Osteoblast (primary cell): Measurements from ENCODE around the gene SEH1L. TPM values are rescaled to one million over a fixed set of nuclear protein-coding genes. Genes with fewer than 3 reads are reported as not detected.

Experiments
- DNase-seq: peaks from one replicate; pipeline ENCODE4 v3.0.0; 2011; ENCODE audit warnings: low spot score, mixed read lengths; ENCODE audit not compliant: insufficient read length; ENCODE audit errors: missing footprints
- H2AFZ ChIP-seq: 2 replicates; pipeline ENCODE4 v1.6.0; 2011; ENCODE audit warnings: mild to moderate bottlenecking, low read length
- H3K27ac ChIP-seq: 2 replicates; pipeline ENCODE4 v1.5.1; 2011; ENCODE audit warnings: mild to moderate bottlenecking, low read depth, low read length, moderate library complexity
- H3K27me3 ChIP-seq: 2 replicates; pipeline ENCODE4 v1.6.0; 2012; ENCODE audit warnings: mild to moderate bottlenecking, control low read depth, inconsistent platforms, low read length, moderate library complexity; ENCODE audit not compliant: insufficient read depth
- H3K36me3 ChIP-seq: 2 replicates; pipeline ENCODE4 v1.5.1; 2011; ENCODE audit warnings: mild to moderate bottlenecking, low read length, control low read depth, moderate library complexity; ENCODE audit not compliant: insufficient read depth
- H3K4me1 ChIP-seq: 2 replicates; pipeline ENCODE4 v1.5.1; 2011; ENCODE audit warnings: mild to moderate bottlenecking, low read length, control low read depth, moderate library complexity; ENCODE audit not compliant: insufficient read depth
- H3K4me2 ChIP-seq: 2 replicates; pipeline ENCODE4 v1.6.0; 2011; ENCODE audit warnings: mild to moderate bottlenecking, low read length; ENCODE audit not compliant: insufficient read depth
- H3K4me3 ChIP-seq: fragments of 200-600 bp; sonication (generic); 3 replicates; pipeline ENCODE4 v1.5.1; 2012; ENCODE audit warnings: mild to moderate bottlenecking, low read length, inconsistent platforms; ENCODE audit not compliant: insufficient read depth
- H3K79me2 ChIP-seq: 2 replicates; pipeline ENCODE4 v1.6.0; 2012; ENCODE audit warnings: mild to moderate bottlenecking, low read length, control low read depth, inconsistent platforms; ENCODE audit not compliant: insufficient read depth
- H3K9me3 ChIP-seq: 2 replicates; pipeline ENCODE4 v1.5.1; 2011; ENCODE audit warnings: low read depth, low read length, control low read depth
- H4K20me1 ChIP-seq: 2 replicates; pipeline ENCODE4 v1.6.0; 2012; ENCODE audit warnings: mild to moderate bottlenecking, low read length, control low read depth; ENCODE audit not compliant: insufficient read depth
- CTCF ChIP-seq: IDR thresholded peaks from 2 replicates; pipeline ENCODE4 v1.5.1; 2011; ENCODE audit warnings: mild to moderate bottlenecking, low read depth, low read length, moderate library complexity; ENCODE audit errors: extremely low read depth
- total RNA-seq: library from RNA; depleted of rRNA; stranded (reverse); fragments of >200 nt; gene quantifications from 2 replicates; pipeline ENCODE4 v1.2.3, GENCODE V29; 2012

Gene SEH1L
- total RNA-seq, 1 donor = 51.0 TPM

- H3K27me3 ChIP-seq = no peaks in the 10 kb centered on the region
- peaks cover 19% of the 10 kb centered on the region for H3K36me3 ChIP-seq
- TF ChIP-seq CTCF = no peak
- peaks cover 9% of the 10 kb centered on the region for H3K4me1 ChIP-seq
- H4K20me1 ChIP-seq = no peaks in the 10 kb centered on the region
- DNase-seq = no peak
- H3K4me2 ChIP-seq = no peak overlapping the region
- no peaks in the 10 kb centered on the region for H3K9me3 ChIP-seq
- peaks cover 36% of the 10 kb centered on the region for H3K79me2 ChIP-seq
- no peak overlapping the region for H2AFZ ChIP-seq
- no peak overlapping the region for H3K27ac ChIP-seq
- no peak overlapping the region for H3K4me3 ChIP-seq
Observed at GRCh38 chr18:13022644-13023043, 74.8 kb downstream of the SEH1L start.

GRCh38 chr18:13025233-13025632 lies 77.4 kb downstream of the SEH1L start:
- peaks cover 46% of the 10 kb centered on the region for H3K79me2 ChIP-seq

GRCh38 chr18:13026583-13027270 lies 78.9 kb downstream of the SEH1L start:
- DNase-seq = peak; percentile 72
- no peaks in the 10 kb centered on the region for H3K27me3 ChIP-seq
- peak overlapping the region; percentile 48 for H3K27ac ChIP-seq
- H3K9me3 ChIP-seq = no peaks in the 10 kb centered on the region
- peaks cover 24% of the 10 kb centered on the region for H3K36me3 ChIP-seq
- peak overlapping the region; percentile 11 for H2AFZ ChIP-seq
- peaks cover 9% of the 10 kb centered on the region for H3K4me1 ChIP-seq
- H3K4me3 ChIP-seq = no peak overlapping the region
- no peaks in the 10 kb centered on the region for H4K20me1 ChIP-seq
- no peak overlapping the region for H3K4me2 ChIP-seq
- TF ChIP-seq CTCF = no peak
- H3K79me2 ChIP-seq = peaks cover 45% of the 10 kb centered on the region

More at GRCh38 chr18:13025233-13025632, 77.4 kb downstream of the SEH1L start:
- Histone ChIP-seq H3K36me3 (peaks cover 20% of the 10 kb centered on the region), H3K27ac (no peak overlapping the region), H2AFZ (no peak overlapping the region), H3K4me3 (no peak overlapping the region), H3K4me1 (peaks cover 9% of the 10 kb centered on the region), H3K27me3 (no peaks in the 10 kb centered on the region), H4K20me1 (no peaks in the 10 kb centered on the region), H3K9me3 (no peaks in the 10 kb centered on the region), H3K4me2 (no peak overlapping the region)
- DNase-seq = no peak
- no peak for TF ChIP-seq CTCF

GRCh38 chr18:13028869-13029268 lies 81.1 kb downstream of the SEH1L start:
- H3K27ac ChIP-seq = no peak overlapping the region
- no peaks in the 10 kb centered on the region for H4K20me1 ChIP-seq
- H3K9me3 ChIP-seq = no peaks in the 10 kb centered on the region
- H3K4me3 ChIP-seq = no peak overlapping the region
- H3K4me1 ChIP-seq = peaks cover 9% of the 10 kb centered on the region
- no peak for TF ChIP-seq CTCF
- peaks cover 30% of the 10 kb centered on the region for H3K36me3 ChIP-seq
- DNase-seq = no peak
- no peak overlapping the region for H3K4me2 ChIP-seq
- peaks cover 38% of the 10 kb centered on the region for H3K79me2 ChIP-seq
- no peaks in the 10 kb centered on the region for H3K27me3 ChIP-seq
- H2AFZ ChIP-seq = no peak overlapping the region
